Upper lobe of left lung (tissue), 4 donors: ENCODE measurements around the gene RAVER2.

Experiments used
- EP300 ChIP-seq, 4 donors: sonication (generic); formaldehyde crosslinking; IDR thresholded peaks; one replicate each; pipeline ENCODE4 v1.5.1; 2017; ENCODE audit warnings: antibody characterized with exemption in 4 of 4, control low read depth in 2 of 4
- POLR2A ChIP-seq, 4 donors: fragments of 450-650 bp; IDR thresholded peaks; one replicate each; pipeline ENCODE4 v1.5.1; 2016 to 2017; ENCODE audit warnings: antibody characterized with exemption in 4 of 4, mild to moderate bottlenecking in 2 of 4
- TF ChIP-seq, protein P1 (sequence below), 6 experiments: fragments of 450-650 bp in 4 of 6; fragments of 200-600 bp in 2 of 6; sonication (generic) in 2 of 6; IDR thresholded peaks; one replicate each; pipeline ENCODE4 v1.5.1; 2016 to 2019; ENCODE audit warnings: antibody characterized with exemption in 6 of 6

DNA sequence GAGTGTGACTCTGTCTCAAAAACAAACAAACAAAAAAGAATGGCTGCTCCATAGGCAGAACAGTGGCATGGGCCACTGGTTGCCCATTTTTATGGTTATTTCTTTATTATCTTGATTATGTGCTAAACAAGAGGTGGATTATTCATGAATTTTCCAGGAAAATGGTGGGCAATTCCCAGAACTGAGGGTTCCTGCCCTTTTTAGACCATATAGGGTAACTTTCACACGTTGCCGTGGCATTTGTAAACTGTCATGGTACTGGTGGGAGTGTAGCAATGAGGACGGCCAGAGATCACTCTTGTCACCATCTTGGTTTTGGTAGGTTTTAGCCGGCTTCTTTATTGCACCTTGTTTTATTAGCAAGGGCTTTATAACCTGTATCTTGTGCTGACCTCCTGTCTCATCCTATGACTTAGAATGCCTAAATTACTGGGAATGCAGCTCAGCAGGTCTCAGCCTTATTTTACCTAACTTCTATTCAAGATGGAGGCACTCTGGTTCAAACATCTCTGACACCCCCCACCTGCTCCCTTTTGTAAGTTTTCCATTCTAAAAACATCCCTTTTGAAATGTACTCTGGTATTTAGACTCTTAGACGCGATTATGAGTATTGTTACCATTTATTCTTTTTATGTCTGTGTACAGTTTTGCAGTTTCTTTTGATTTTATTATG lies 57.1 kb downstream of the RAVER2 start:
- TF ChIP-seq EP300 (IDR thresholded peaks at IDR 0.05) (no peak), POLR2A (IDR thresholded peaks at IDR 0.05) (no peak)
- TF ChIP-seq, protein P1, sequence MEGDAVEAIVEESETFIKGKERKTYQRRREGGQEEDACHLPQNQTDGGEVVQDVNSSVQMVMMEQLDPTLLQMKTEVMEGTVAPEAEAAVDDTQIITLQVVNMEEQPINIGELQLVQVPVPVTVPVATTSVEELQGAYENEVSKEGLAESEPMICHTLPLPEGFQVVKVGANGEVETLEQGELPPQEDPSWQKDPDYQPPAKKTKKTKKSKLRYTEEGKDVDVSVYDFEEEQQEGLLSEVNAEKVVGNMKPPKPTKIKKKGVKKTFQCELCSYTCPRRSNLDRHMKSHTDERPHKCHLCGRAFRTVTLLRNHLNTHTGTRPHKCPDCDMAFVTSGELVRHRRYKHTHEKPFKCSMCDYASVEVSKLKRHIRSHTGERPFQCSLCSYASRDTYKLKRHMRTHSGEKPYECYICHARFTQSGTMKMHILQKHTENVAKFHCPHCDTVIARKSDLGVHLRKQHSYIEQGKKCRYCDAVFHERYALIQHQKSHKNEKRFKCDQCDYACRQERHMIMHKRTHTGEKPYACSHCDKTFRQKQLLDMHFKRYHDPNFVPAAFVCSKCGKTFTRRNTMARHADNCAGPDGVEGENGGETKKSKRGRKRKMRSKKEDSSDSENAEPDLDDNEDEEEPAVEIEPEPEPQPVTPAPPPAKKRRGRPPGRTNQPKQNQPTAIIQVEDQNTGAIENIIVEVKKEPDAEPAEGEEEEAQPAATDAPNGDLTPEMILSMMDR (IDR thresholded peaks at IDR 0.05): no peak
